T-cell (primary cell): ENCODE data around the gene SLC29A3. TPM values are rescaled to one million over a fixed set of nuclear protein-coding genes. Genes with fewer than 3 reads are reported as not detected.

Experiments used
- ATAC-seq, 4 experiments: fragments of 200-7000 bp in 3 of 4; fragments of 150-1000 bp in 1 of 4; cut with Tn5 transposase; replicated peaks in 1 of 4; 1 replicate in 3 of 4; 2 replicates in 1 of 4; pipeline ENCODE4 v1.10.0; 2021; ENCODE audit warnings: moderate library complexity in 3 of 4, mild to moderate bottlenecking in 2 of 4, moderate number of reproducible peaks in 1 of 4
- CTCF ChIA-PET, 2 donors: fragments of 300-600 bp; sonication (Branson Sonifier 250); formaldehyde crosslinking; loops; one replicate each; lab custom pipeline; 2022; ENCODE audit warnings: antibody characterized with exemption in 2 of 2; lab: Charles Lee
- POLR2A ChIA-PET, 2 donors: fragments of 300-600 bp; sonication (Branson Sonifier 250); formaldehyde crosslinking; loops; one replicate each; lab custom pipeline; 2022; ENCODE audit warnings: antibody characterized with exemption in 2 of 2; lab: Charles Lee
- DNase-seq, 35 experiments: peaks; one replicate each; pipeline versions ENCODE4 v3.0.0 to v3.0.0-alpha.2; 2013 to 2023
- H3K27ac ChIP-seq: one replicate; pipeline ENCODE4 v1.5.1; 2013; ENCODE audit warnings: low read length
- H3K27me3 ChIP-seq, 2 experiments: replicated peaks in 1 of 2; 1 replicate in 1 of 2; 2 replicates in 1 of 2; pipeline versions ENCODE4 v1.6.1 to v1.7.0; 2013; ENCODE audit warnings: low read length in 1 of 2, mixed read lengths in 1 of 2; ENCODE audit not compliant: control insufficient read depth in 2 of 2, insufficient read depth in 2 of 2; ENCODE audit errors: extremely low read depth in 1 of 2
- H3K36me3 ChIP-seq, 2 donors: 1 replicate in 1 of 2; 2 replicates in 1 of 2; pipeline versions ENCODE4 v1.6.1 to v1.7.0; 2013; ENCODE audit warnings: low read length in 1 of 2; ENCODE audit not compliant: control insufficient read depth in 2 of 2, insufficient read depth in 1 of 2; ENCODE audit errors: extremely low read depth in 1 of 2
- H3K4me1 ChIP-seq, 2 experiments: 1 replicate in 1 of 2; 2 replicates in 1 of 2; pipeline versions ENCODE4 v1.6.1 to v1.7.0; 2013; ENCODE audit warnings: low read length in 2 of 2, mixed read lengths in 1 of 2; ENCODE audit not compliant: insufficient read depth in 2 of 2, control insufficient read depth in 1 of 2; ENCODE audit errors: extremely low read depth in 1 of 2
- H3K4me3 ChIP-seq, 2 donors: 1 replicate in 1 of 2; 2 replicates in 1 of 2; pipeline versions ENCODE4 v1.5.1 to v1.7.0; 2013; ENCODE audit warnings: mild to moderate bottlenecking in 2 of 2, low read length in 1 of 2, moderate library complexity in 1 of 2; ENCODE audit not compliant: control insufficient read depth in 1 of 2; ENCODE audit errors: extremely low read depth in 1 of 2
- H3K9me3 ChIP-seq: 2 replicates; pipeline ENCODE4 v1.7.0; 2013
- H3K27ac Mint-ChIP-seq, 2 donors: one replicate each; pipeline ENCODE4 v1.8.0; 2020 to 2021; ENCODE audit warnings: mild to moderate bottlenecking in 2 of 2, mixed read lengths in 2 of 2
- H3K27me3 Mint-ChIP-seq, 2 donors: one replicate each; pipeline ENCODE4 v1.8.0; 2021 to 2022; ENCODE audit warnings: mixed read lengths in 2 of 2
- H3K36me3 Mint-ChIP-seq: one replicate; pipeline ENCODE4 v1.8.0; 2021; ENCODE audit warnings: mixed read lengths
- H3K4me1 Mint-ChIP-seq, 3 donors: one replicate each; pipeline ENCODE4 v1.8.0; 2020 to 2022; ENCODE audit warnings: mixed read lengths in 3 of 3, mild to moderate bottlenecking in 1 of 3
- H3K4me3 Mint-ChIP-seq, 3 donors: one replicate each; pipeline ENCODE4 v1.8.0; 2020 to 2022; ENCODE audit warnings: mild to moderate bottlenecking in 3 of 3, mixed read lengths in 3 of 3, moderate library complexity in 3 of 3
- H3K9me3 Mint-ChIP-seq, 3 donors: one replicate each; pipeline ENCODE4 v1.8.0; 2020 to 2022; ENCODE audit warnings: mixed read lengths in 3 of 3
- whole genome bisulfite sequencing: methylation state at CpG from one replicate; pipeline ENCODE4 v1.1.5; 2013; ENCODE audit warnings: missing lambda C conversion rate; ENCODE audit not compliant: insufficient coverage; 5-methylcytosine and 5-hydroxymethylcytosine counted together
- total RNA-seq, 35 experiments: library from RNA in 6 of 35; stranded (reverse) in 6 of 35; fragments of 120-200 nt in 1 of 35; gene quantifications; one replicate each; pipeline versions ENCODE4 v1.2.1 to v1.2.4 and lab custom pipeline; 2013 to 2026

SLC29A3 gene
- total RNA-seq, 5 donors from 2014 or later (not counting 1 experiment from before 2014, with no cell fraction given): 3.3 to 8.8 (median 6.5) TPM

DNA sequence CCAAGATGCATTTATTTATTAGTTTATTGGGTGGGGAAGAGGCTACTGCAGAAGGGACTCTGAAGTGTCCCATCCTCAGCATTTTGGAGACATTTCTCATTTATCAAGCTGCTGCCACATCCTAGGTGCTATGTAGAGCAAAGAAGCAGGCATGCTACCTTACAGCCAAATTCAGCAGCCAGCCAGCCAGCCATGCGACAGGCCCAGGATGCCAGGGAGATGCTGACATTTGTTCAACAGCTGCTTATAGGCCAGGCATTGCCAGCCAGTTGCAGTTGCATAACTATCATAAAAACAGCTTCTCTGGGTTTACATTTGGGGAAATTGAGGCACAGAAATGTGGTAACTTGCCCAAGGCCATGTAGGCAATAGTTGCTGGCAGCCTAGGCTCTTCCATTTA, 2.3 kb downstream of the SLC29A3 start:
- H3K9me3 Mint-ChIP-seq: no peaks in the 10 kb centered on the region
- ChIA-PET CTCF (no interaction called here), POLR2A (no interaction called here)
- Histone ChIP-seq H3K36me3 (peaks cover 0 to 20% of the 10 kb centered on the region in 2 donors), H3K4me3 (no peak overlapping the region), H3K27ac (no peak overlapping the region), H3K9me3 (no peaks in the 10 kb centered on the region), H3K4me1 (peaks cover 0 to 20% of the 10 kb centered on the region in 2 experiments), H3K27me3 (no peaks in the 10 kb centered on the region)
- WGBS: 100% methylated on average over 1 of the region's 1 CpG
- DNase-seq (no peak), ATAC-seq (no peak)
- H3K36me3 Mint-ChIP-seq: peaks cover 27% of the 10 kb centered on the region
- peaks cover 37 to 39% (median 38%) of the 10 kb centered on the region in 3 donors for H3K4me1 Mint-ChIP-seq
- no peak overlapping the region for H3K4me3 Mint-ChIP-seq
- H3K27me3 Mint-ChIP-seq: no peaks in the 10 kb centered on the region
- H3K27ac Mint-ChIP-seq: no peak overlapping the region

GRCh38 chr10:71323407-71323806, 4.3 kb downstream of the SLC29A3 start:
- Histone ChIP-seq H3K4me1 (peaks cover 0 to 19% of the 10 kb centered on the region in 2 experiments), H3K27ac (no peak overlapping the region), H3K4me3 (no peak overlapping the region), H3K9me3 (no peaks in the 10 kb centered on the region), H3K27me3 (no peaks in the 10 kb centered on the region), H3K36me3 (peaks cover 0 to 28% of the 10 kb centered on the region in 2 donors)
- ChIA-PET POLR2A (no interaction called here), CTCF (interaction anchor here in 1 of 2 donors (0.5 kb wide), 2 partner anchors 575 to 1203 kb away, joined by 3 to 17 read pairs; no protein-coding TSS in a partner anchor)
- ATAC-seq (peak in 1 of 4 experiments; percentile 21), DNase-seq (peak in 1 of 35 experiments; percentile 48)
- Mint-ChIP-seq H3K4me3 (no peak overlapping the region), H3K36me3 (peaks cover 39% of the 10 kb centered on the region), H3K27me3 (no peaks in the 10 kb centered on the region), H3K9me3 (no peaks in the 10 kb centered on the region), H3K27ac (no peak overlapping the region), H3K4me1 (peaks cover 34 to 44% (median 37%) of the 10 kb centered on the region in 3 donors)
- 86% methylated on average over 2 of the region's 4 CpGs for whole genome bisulfite sequencing

- CTCF ChIA-PET: interaction anchor here in 1 of 2 donors (0.7 kb wide), 1 partner anchor 157 kb away, joined by 3 read pairs; no protein-coding TSS in a partner anchor
- Mint-ChIP-seq H3K27ac (no peak overlapping the region), H3K4me1 (peaks cover 26 to 39% (median 30%) of the 10 kb centered on the region in 3 donors)
Observed at GRCh38 chr10:71324743-71325142, 5.7 kb downstream of the SLC29A3 start.

DNA sequence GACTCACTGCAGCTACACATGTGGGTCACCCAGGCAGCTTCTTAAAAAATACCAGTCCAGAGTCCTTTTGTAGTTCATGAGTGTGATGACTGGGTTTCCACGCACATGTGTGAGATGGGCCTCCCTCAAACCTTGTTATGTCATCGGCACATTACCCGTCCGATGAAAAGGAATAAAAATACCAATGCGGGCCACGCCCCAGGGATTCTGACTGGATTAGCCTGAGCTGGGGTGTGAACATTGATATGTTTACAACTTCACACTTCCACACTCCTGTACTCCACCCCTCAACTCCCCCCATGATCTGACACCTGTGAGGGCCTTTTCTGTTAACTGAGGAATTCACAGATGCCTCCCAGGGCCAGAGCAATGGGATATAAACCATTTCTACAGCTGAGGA, 6.2 kb downstream of the SLC29A3 start:
- peaks cover 21 to 34% (median 25%) of the 10 kb centered on the region in 3 donors for H3K4me1 Mint-ChIP-seq
- H3K27ac ChIP-seq: no peak overlapping the region
- no peaks in the 10 kb centered on the region for H3K9me3 ChIP-seq
- ATAC-seq (no peak), DNase-seq (no peak)
- H3K4me3 Mint-ChIP-seq: no peak overlapping the region
- H3K36me3 ChIP-seq: peaks cover 0 to 31% of the 10 kb centered on the region in 2 donors
- no peak overlapping the region for H3K4me3 ChIP-seq
- ChIA-PET POLR2A (no interaction called here), CTCF (no interaction called here)
- peaks cover 41% of the 10 kb centered on the region for H3K36me3 Mint-ChIP-seq
- WGBS: no CpG with 5 or more reads among the region's 6 CpGs
- H3K27me3 Mint-ChIP-seq: no peaks in the 10 kb centered on the region
- no peaks in the 10 kb centered on the region for H3K9me3 Mint-ChIP-seq
- peaks cover 0 to 4% of the 10 kb centered on the region in 2 experiments for H3K4me1 ChIP-seq
- H3K27ac Mint-ChIP-seq: no peak overlapping the region
- no peaks in the 10 kb centered on the region for H3K27me3 ChIP-seq

More at GRCh38 chr10:71324743-71325142, 5.7 kb downstream of the SLC29A3 start:
- Histone ChIP-seq H3K9me3 (no peaks in the 10 kb centered on the region), H3K4me3 (no peak overlapping the region), H3K36me3 (peaks cover 0 to 31% of the 10 kb centered on the region in 2 donors), H3K27me3 (no peaks in the 10 kb centered on the region), H3K27ac (no peak overlapping the region), H3K4me1 (peaks cover 0 to 8% of the 10 kb centered on the region in 2 experiments)
- WGBS: 98% methylated on average over 9 of the region's 9 CpGs
- DNase-seq: no peak
- ATAC-seq: no peak
- Mint-ChIP-seq H3K4me3 (no peak overlapping the region), H3K9me3 (no peaks in the 10 kb centered on the region), H3K27me3 (no peaks in the 10 kb centered on the region), H3K36me3 (peaks cover 41% of the 10 kb centered on the region)
- POLR2A ChIA-PET: no interaction called here

- no peaks in the 10 kb centered on the region for H3K27me3 ChIP-seq
- CTCF ChIA-PET: no interaction called here
- no peak overlapping the region for H3K27ac ChIP-seq
- no peak overlapping the region for H3K4me3 ChIP-seq
- peaks cover 45% of the 10 kb centered on the region for H3K36me3 Mint-ChIP-seq
- H3K9me3 Mint-ChIP-seq: no peaks in the 10 kb centered on the region
- H3K27ac Mint-ChIP-seq: no peak overlapping the region
- no peaks in the 10 kb centered on the region for H3K4me1 ChIP-seq
- no peak overlapping the region for H3K4me3 Mint-ChIP-seq
- POLR2A ChIA-PET: no interaction called here
- no peak for DNase-seq
- peaks cover 0 to 31% of the 10 kb centered on the region in 2 donors for H3K36me3 ChIP-seq
- no peak for ATAC-seq
- no peaks in the 10 kb centered on the region for H3K9me3 ChIP-seq
- H3K4me1 Mint-ChIP-seq: peaks cover 12 to 30% (median 18%) of the 10 kb centered on the region in 3 donors
- WGBS: 95% methylated on average over 11 of the region's 16 CpGs
- no peaks in the 10 kb centered on the region for H3K27me3 Mint-ChIP-seq
Observed at GRCh38 chr10:71326464-71326881, 7.4 kb downstream of the SLC29A3 start.

- Histone ChIP-seq H3K36me3 (peaks cover 0 to 14% of the 10 kb centered on the region in 2 donors), H3K27me3 (no peaks in the 10 kb centered on the region), H3K9me3 (no peaks in the 10 kb centered on the region), H3K4me1 (no peaks in the 10 kb centered on the region), H3K27ac (no peak overlapping the region), H3K4me3 (no peak overlapping the region)
- Mint-ChIP-seq H3K27me3 (no peaks in the 10 kb centered on the region), H3K4me3 (no peak overlapping the region), H3K36me3 (peaks cover 27% of the 10 kb centered on the region), H3K9me3 (no peaks in the 10 kb centered on the region), H3K4me1 (peaks cover 0 to 16% (median 6%) of the 10 kb centered on the region in 3 donors), H3K27ac (no peak overlapping the region)
- ATAC-seq (no peak), DNase-seq (no peak)
- 89% methylated on average over 4 of the region's 4 CpGs for WGBS
- ChIA-PET POLR2A (no interaction called here), CTCF (interaction anchor here in 1 of 2 donors (0.9 kb wide), 1 partner anchor 47 kb away, joined by 4 read pairs; no protein-coding TSS in a partner anchor)
Observed at GRCh38 chr10:71330789-71331404, 11.8 kb downstream of the SLC29A3 start.
